Right atrium auricular region (tissue), 2 donors: ENCODE measurements around the gene SCRG1. TPM values are rescaled to one million over a fixed set of nuclear protein-coding genes. Genes with fewer than 3 reads are reported as not detected.

ENCODE experiments used
- DNase-seq: peaks from one replicate; pipeline ENCODE4 v3.0.0-alpha.2; 2019; ENCODE audit warnings: low spot score
- H3K27ac ChIP-seq, 2 donors: fragments of 200-600 bp; sonication (generic); 1 replicate in 1 of 2; 2 replicates in 1 of 2; pipeline ENCODE4 v1.5.1; 2016 to 2019
- H3K27me3 ChIP-seq, 2 donors: fragments of 200-600 bp; sonication (generic); one replicate each; pipeline versions ENCODE4 v1.5.1 to v1.6.0; 2017 to 2019
- H3K36me3 ChIP-seq: fragments of 200-600 bp; sonication (generic); one replicate; pipeline ENCODE4 v1.5.1; 2016
- H3K4me1 ChIP-seq, 2 donors: fragments of 200-600 bp; sonication (generic); one replicate each; pipeline versions ENCODE4 v1.5.1 to v1.6.0; 2017 to 2019
- H3K4me3 ChIP-seq, 2 donors: fragments of 200-600 bp; sonication (generic); 1 replicate in 1 of 2; 2 replicates in 1 of 2; pipeline ENCODE4 v1.5.1; 2017 to 2019; ENCODE audit warnings: mild to moderate bottlenecking in 1 of 2, moderate library complexity in 1 of 2
- H3K9me3 ChIP-seq, 2 donors: fragments of 200-600 bp; sonication (generic); one replicate each; pipeline ENCODE4 v1.5.1; 2019
- CTCF ChIP-seq, 2 donors: fragments of 200-600 bp; sonication (generic); IDR thresholded peaks; one replicate each; pipeline ENCODE4 v1.5.1; 2019; ENCODE audit warnings: antibody characterized with exemption in 2 of 2
- total RNA-seq, 2 donors: library from RNA; depleted of rRNA; stranded (reverse); fragments of >200 nt; gene quantifications; one replicate each; pipeline ENCODE4 v1.1.0, GENCODE V29; 2016

The SCRG1 gene
- total RNA-seq, 2 donors from 2014 or later = 0.31 to 0.44 TPM

DNA sequence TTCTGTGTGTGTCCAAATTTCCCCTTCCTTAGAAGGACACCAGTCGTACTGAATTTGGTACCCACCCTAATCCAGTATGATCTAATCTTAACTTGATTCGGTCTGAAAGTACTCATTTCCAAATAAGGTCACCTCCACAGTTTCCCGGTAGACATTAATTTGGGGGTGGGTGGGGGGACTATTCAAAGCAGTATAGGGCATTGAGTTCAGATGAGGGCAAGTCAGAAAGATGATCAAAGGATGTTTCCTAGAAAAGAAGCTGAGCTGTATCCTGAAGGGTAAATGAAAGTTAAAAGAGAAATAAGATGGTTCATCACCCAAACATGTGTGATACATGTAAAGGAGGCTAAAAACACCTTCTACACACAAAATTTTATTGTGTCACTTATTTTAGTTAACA, 42.0 kb upstream of the SCRG1 start:
- peaks cover 0 to 7% of the 10 kb centered on the region in 2 donors for H3K9me3 ChIP-seq
- H3K27me3 ChIP-seq = no peaks in the 10 kb centered on the region
- no peak for TF ChIP-seq CTCF (IDR thresholded peaks at IDR 0.05)
- H3K4me3 ChIP-seq = no peak overlapping the region
- no peaks in the 10 kb centered on the region for H3K36me3 ChIP-seq
- H3K27ac ChIP-seq = peak overlapping the region in 1 of 2 donors; percentile 31
- DNase-seq = no peak
- H3K4me1 ChIP-seq = peaks cover 0 to 8% of the 10 kb centered on the region in 2 donors

- Histone ChIP-seq H3K27me3 (no peaks in the 10 kb centered on the region), H3K9me3 (peaks cover 0 to 7% of the 10 kb centered on the region in 2 donors), H3K27ac (peak overlapping the region in 1 of 2 donors; percentile 12), H3K4me3 (no peak overlapping the region), H3K36me3 (no peaks in the 10 kb centered on the region), H3K4me1 (peaks cover 0 to 8% of the 10 kb centered on the region in 2 donors)
- no peak for TF ChIP-seq CTCF (IDR thresholded peaks at IDR 0.05)
- no peak for DNase-seq
Measured at GRCh38 chr4:173436771-173437265, 37.9 kb upstream of the SCRG1 start.

GRCh38 chr4:173436149-173436579, 37.2 kb upstream of the SCRG1 start:
- no peak for TF ChIP-seq CTCF (IDR thresholded peaks at IDR 0.05)
- Histone ChIP-seq H3K4me1 (peaks cover 0 to 8% of the 10 kb centered on the region in 2 donors), H3K36me3 (no peaks in the 10 kb centered on the region), H3K27ac (peak overlapping the region in 1 of 2 donors; percentile 12), H3K4me3 (no peak overlapping the region), H3K9me3 (peaks cover 0 to 7% of the 10 kb centered on the region in 2 donors), H3K27me3 (no peaks in the 10 kb centered on the region)
- DNase-seq = no peak

- TF ChIP-seq CTCF (IDR thresholded peaks at IDR 0.05) = no peak
Measured at GRCh38 chr4:173434231-173434630, 35.3 kb upstream of the SCRG1 start.

DNA sequence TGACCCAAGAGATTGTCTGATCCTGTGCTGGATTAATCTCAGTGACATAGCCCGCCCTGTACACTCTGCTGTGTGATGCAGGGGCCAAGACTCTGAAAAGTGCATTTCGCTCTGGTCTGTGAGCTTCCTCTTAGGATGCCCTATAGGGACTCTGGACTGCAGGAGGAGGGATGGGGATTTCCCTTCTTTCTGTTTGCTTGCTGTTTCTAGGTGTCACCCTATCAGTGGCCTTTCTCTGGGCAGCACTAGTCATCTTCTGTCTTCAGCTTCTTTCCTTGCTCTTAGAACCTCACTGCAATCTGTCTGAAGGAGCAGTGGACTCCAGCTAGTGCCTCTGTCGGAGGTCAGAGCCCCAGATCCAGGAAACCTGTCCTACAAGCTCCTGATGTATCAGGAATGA, 34.5 kb upstream of the SCRG1 start:
- TF ChIP-seq CTCF (IDR thresholded peaks at IDR 0.05) = no peak
- Histone ChIP-seq H3K4me1 (peaks cover 0 to 8% of the 10 kb centered on the region in 2 donors), H3K36me3 (no peaks in the 10 kb centered on the region), H3K9me3 (no peaks in the 10 kb centered on the region), H3K27ac (no peak overlapping the region), H3K27me3 (no peaks in the 10 kb centered on the region), H3K4me3 (no peak overlapping the region)
- DNase-seq = no peak

More at GRCh38 chr4:173434231-173434630, 35.3 kb upstream of the SCRG1 start:
- Histone ChIP-seq H3K9me3 (peaks cover 0 to 7% of the 10 kb centered on the region in 2 donors), H3K4me1 (peaks cover 0 to 8% of the 10 kb centered on the region in 2 donors), H3K4me3 (no peak overlapping the region), H3K36me3 (no peaks in the 10 kb centered on the region), H3K27me3 (no peaks in the 10 kb centered on the region), H3K27ac (no peak overlapping the region)
- no peak for DNase-seq

DNA sequence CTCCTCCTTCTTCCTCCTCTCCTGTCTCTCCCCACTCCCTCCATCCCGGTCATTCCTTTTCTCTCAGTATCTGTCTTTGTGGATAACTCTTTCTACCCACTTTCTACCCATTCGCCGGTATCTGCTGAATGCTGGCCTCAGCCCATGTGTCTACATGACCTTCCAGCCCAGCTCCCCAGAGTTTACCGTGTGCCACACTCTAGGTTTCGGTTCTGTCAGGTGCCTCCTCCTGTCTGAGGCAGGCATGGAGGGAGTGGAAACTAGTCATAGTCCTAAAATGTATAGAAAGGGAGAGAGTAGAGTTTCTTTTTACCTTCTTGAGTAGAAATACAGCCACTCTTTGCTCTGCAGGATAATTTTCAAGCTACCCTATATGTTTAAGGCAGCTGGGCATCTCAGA, 33.5 kb upstream of the SCRG1 start:
- H3K27ac ChIP-seq = no peak overlapping the region
- peaks cover 0 to 8% of the 10 kb centered on the region in 2 donors for H3K4me1 ChIP-seq
- no peak for TF ChIP-seq CTCF (IDR thresholded peaks at IDR 0.05)
- H3K36me3 ChIP-seq = no peaks in the 10 kb centered on the region
- H3K4me3 ChIP-seq = no peak overlapping the region
- DNase-seq = no peak
- no peaks in the 10 kb centered on the region for H3K27me3 ChIP-seq
- no peaks in the 10 kb centered on the region for H3K9me3 ChIP-seq
